Loucy (cell line): ENCODE measurements around the gene DGKI.

Experiments
- H2AFZ ChIP-seq: fragments of 200-600 bp; sonication (generic); 2 replicates; pipeline ENCODE4 v1.6.0; 2016; ENCODE audit warnings: antibody characterized with exemption, mild to moderate bottlenecking, low read length, moderate library complexity
- H3F3A ChIP-seq: fragments of 200-600 bp; 2 replicates; pipeline ENCODE4 v1.6.0; 2016; ENCODE audit warnings: antibody characterized with exemption, low read depth, mild to moderate bottlenecking
- H3K27me3 ChIP-seq: fragments of 200-600 bp; sonication (generic); 2 replicates; pipeline ENCODE4 v1.6.1; 2014; ENCODE audit warnings: low read length, mild to moderate bottlenecking; ENCODE audit not compliant: insufficient read depth, poor library complexity, severe bottlenecking
- H3K36me3 ChIP-seq: fragments of 200-600 bp; sonication (generic); 2 replicates; pipeline ENCODE4 v1.6.1; 2016; ENCODE audit warnings: low read length; ENCODE audit not compliant: insufficient read depth
- H3K4me1 ChIP-seq: fragments of 200-600 bp; sonication (generic); 2 replicates; pipeline ENCODE4 v1.5.1; 2014; ENCODE audit warnings: low read length, mild to moderate bottlenecking; ENCODE audit not compliant: insufficient read depth, poor library complexity, severe bottlenecking
- H3K4me2 ChIP-seq: fragments of 200-600 bp; sonication (generic); 2 replicates; pipeline ENCODE4 v1.6.0; 2014; ENCODE audit warnings: antibody characterized with exemption, low read length, low read depth, mild to moderate bottlenecking; ENCODE audit not compliant: poor library complexity, severe bottlenecking
- H3K4me3 ChIP-seq: fragments of 200-600 bp; sonication (generic); 2 replicates; pipeline ENCODE4 v1.5.1; 2014; ENCODE audit warnings: low read length, mild to moderate bottlenecking, mixed read lengths; ENCODE audit not compliant: poor library complexity, severe bottlenecking
- H3K79me2 ChIP-seq: fragments of 200-600 bp; sonication (generic); 2 replicates; pipeline ENCODE4 v1.6.1; 2014; ENCODE audit warnings: low read length; ENCODE audit not compliant: insufficient read depth
- H3K9ac ChIP-seq: fragments of 200-600 bp; sonication (generic); 2 replicates; pipeline ENCODE4 v1.6.0; 2014; ENCODE audit warnings: mild to moderate bottlenecking, low read depth, low read length, moderate library complexity; ENCODE audit not compliant: poor library complexity, severe bottlenecking
- H3K9me2 ChIP-seq: fragments of 200-600 bp; sonication (generic); replicated peaks from 2 replicates; pipeline ENCODE4 v1.6.1; 2016; ENCODE audit warnings: low read depth, low read length, mixed read lengths
- H3K9me3 ChIP-seq: fragments of 200-600 bp; sonication (generic); 2 replicates; pipeline ENCODE4 v1.6.1; 2014; ENCODE audit warnings: mild to moderate bottlenecking, antibody characterized with exemption, low read length, low read depth; ENCODE audit not compliant: insufficient read depth
- H4K20me1 ChIP-seq: fragments of 200-600 bp; sonication (generic); 2 replicates; pipeline ENCODE4 v1.6.0; 2014; ENCODE audit warnings: antibody characterized with exemption, low read length, mild to moderate bottlenecking; ENCODE audit not compliant: insufficient read depth, poor library complexity, severe bottlenecking
- EZH2phosphoT487 ChIP-seq: fragments of 200-600 bp; IDR thresholded peaks from 2 replicates; pipeline ENCODE4 v1.6.1; 2018; ENCODE audit warnings: antibody characterized with exemption, mild to moderate bottlenecking, moderate library complexity, borderline replicate concordance
- TF ChIP-seq, protein P1 (sequence below): fragments of 200-600 bp; sonication (generic); conservative IDR thresholded peaks from 2 replicates; pipeline ENCODE4 v1.5.1; 2014; ENCODE audit warnings: mild to moderate bottlenecking, antibody characterized with exemption, low read length

The DGKI gene

DNA sequence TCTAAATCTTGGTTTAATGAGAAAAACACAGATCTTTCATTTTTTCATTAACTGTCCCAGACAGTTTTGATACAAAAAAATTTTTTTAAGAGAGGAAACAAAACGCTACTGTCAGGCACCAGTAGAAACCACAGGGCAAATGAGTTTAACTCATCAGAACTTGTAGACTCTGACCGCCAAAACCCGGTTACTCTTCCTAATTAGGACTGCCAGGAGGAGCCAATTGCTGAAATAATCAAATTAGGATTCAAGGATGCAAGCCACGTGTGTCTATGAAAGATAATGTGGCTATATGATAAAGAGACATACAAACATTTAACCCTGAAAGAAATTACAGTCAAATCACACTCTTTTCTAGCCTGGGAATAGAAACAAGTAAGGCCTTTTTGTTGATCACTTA lies 154.4 kb downstream of the DGKI start:
- Histone ChIP-seq H3F3A (no peaks in the 10 kb centered on the region), H3K36me3 (no peaks in the 10 kb centered on the region), H3K79me2 (no peaks in the 10 kb centered on the region), H3K4me3 (no peak overlapping the region), H3K9ac (no peak overlapping the region), H3K27me3 (no peaks in the 10 kb centered on the region), H3K9me3 (no peaks in the 10 kb centered on the region), H3K4me1 (no peaks in the 10 kb centered on the region), H3K9me2 (no peaks in the 10 kb centered on the region), H4K20me1 (no peaks in the 10 kb centered on the region), H2AFZ (no peak overlapping the region), H3K4me2 (no peak overlapping the region)
- no peak for TF ChIP-seq EZH2phosphoT487
- TF ChIP-seq, protein P1, sequence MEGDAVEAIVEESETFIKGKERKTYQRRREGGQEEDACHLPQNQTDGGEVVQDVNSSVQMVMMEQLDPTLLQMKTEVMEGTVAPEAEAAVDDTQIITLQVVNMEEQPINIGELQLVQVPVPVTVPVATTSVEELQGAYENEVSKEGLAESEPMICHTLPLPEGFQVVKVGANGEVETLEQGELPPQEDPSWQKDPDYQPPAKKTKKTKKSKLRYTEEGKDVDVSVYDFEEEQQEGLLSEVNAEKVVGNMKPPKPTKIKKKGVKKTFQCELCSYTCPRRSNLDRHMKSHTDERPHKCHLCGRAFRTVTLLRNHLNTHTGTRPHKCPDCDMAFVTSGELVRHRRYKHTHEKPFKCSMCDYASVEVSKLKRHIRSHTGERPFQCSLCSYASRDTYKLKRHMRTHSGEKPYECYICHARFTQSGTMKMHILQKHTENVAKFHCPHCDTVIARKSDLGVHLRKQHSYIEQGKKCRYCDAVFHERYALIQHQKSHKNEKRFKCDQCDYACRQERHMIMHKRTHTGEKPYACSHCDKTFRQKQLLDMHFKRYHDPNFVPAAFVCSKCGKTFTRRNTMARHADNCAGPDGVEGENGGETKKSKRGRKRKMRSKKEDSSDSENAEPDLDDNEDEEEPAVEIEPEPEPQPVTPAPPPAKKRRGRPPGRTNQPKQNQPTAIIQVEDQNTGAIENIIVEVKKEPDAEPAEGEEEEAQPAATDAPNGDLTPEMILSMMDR, result no peak

DNA sequence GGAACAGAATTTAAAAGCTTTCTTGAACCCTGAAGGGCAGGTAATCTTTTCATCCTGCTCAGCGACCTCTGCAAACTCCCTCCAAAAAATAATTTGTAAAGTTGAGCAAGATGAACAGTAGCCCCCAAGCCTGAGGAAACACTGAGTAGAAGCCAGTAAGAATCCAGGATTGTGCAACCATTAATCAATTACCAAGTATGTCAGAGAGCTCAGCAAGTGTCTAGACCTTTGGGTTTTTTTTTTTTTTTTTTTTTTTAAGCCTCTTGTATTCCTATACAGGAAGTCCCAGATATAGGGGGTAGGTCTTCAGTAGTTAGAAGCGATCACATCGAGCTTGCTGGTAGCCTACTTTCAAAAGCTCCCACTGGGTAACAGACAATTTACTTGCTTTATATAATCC lies 155.2 kb downstream of the DGKI start:
- Histone ChIP-seq H3K27me3 (no peaks in the 10 kb centered on the region), H3F3A (no peaks in the 10 kb centered on the region)
- no peak for TF ChIP-seq EZH2phosphoT487
- TF ChIP-seq, protein P1, result no peak

GRCh38 chr7:137690635-137691034 lies 156.1 kb downstream of the DGKI start:
- H4K20me1 ChIP-seq, result no peaks in the 10 kb centered on the region
- H3K27me3 ChIP-seq, result no peaks in the 10 kb centered on the region
- H3K4me3 ChIP-seq, result no peak overlapping the region
- no peak overlapping the region for H2AFZ ChIP-seq
- no peak overlapping the region for H3K9ac ChIP-seq
- H3F3A ChIP-seq, result no peaks in the 10 kb centered on the region
- no peaks in the 10 kb centered on the region for H3K9me3 ChIP-seq
- H3K9me2 ChIP-seq, result no peaks in the 10 kb centered on the region
- no peaks in the 10 kb centered on the region for H3K79me2 ChIP-seq
- H3K36me3 ChIP-seq, result no peaks in the 10 kb centered on the region
- TF ChIP-seq, protein P1, result no peak; the same call in 1 of the 2 replicates
- no peak for TF ChIP-seq EZH2phosphoT487
- H3K4me1 ChIP-seq, result no peaks in the 10 kb centered on the region
- no peak overlapping the region for H3K4me2 ChIP-seq

More for the DNA sequence above, 155.2 kb downstream of the DGKI start:
- Histone ChIP-seq H3K9ac (no peak overlapping the region), H3K79me2 (no peaks in the 10 kb centered on the region), H3K4me2 (no peak overlapping the region), H3K9me2 (no peaks in the 10 kb centered on the region), H2AFZ (no peak overlapping the region), H3K36me3 (no peaks in the 10 kb centered on the region), H3K4me3 (no peak overlapping the region), H4K20me1 (no peaks in the 10 kb centered on the region), H3K4me1 (no peaks in the 10 kb centered on the region), H3K9me3 (no peaks in the 10 kb centered on the region)
